Liver (tissue), 9 donors: Measurements from ENCODE around the gene PMFBP1. TPM values are rescaled to one million over a fixed set of nuclear protein-coding genes. Genes with fewer than 3 reads are reported as not detected.

Experiments
- DNase-seq: peaks from one replicate; pipeline ENCODE4 v3.0.0-alpha.2; 2017; ENCODE audit warnings: low spot score
- H3K27ac ChIP-seq, 2 donors: one replicate each; pipeline ENCODE4 v1.7.0; 2013; ENCODE audit warnings: inconsistent platforms in 2 of 2, low read length in 2 of 2, control low read depth in 1 of 2, low read depth in 1 of 2, mild to moderate bottlenecking in 1 of 2
- H3K27me3 ChIP-seq, 4 donors: one replicate each; pipeline versions ENCODE4 v1.6.1 to v1.7.0; 2013; ENCODE audit warnings: low read length in 3 of 4, inconsistent platforms in 1 of 4, mild to moderate bottlenecking in 1 of 4, moderate library complexity in 1 of 4; ENCODE audit not compliant: control insufficient read depth in 4 of 4, insufficient read depth in 4 of 4
- H3K36me3 ChIP-seq, 4 donors: one replicate each; pipeline versions ENCODE4 v1.6.1 to v1.7.0; 2013; ENCODE audit warnings: low read length in 3 of 4, mild to moderate bottlenecking in 3 of 4, low read depth in 1 of 4, moderate library complexity in 1 of 4; ENCODE audit not compliant: control insufficient read depth in 4 of 4, insufficient read depth in 3 of 4
- H3K4me1 ChIP-seq, 4 donors: one replicate each; pipeline versions ENCODE4 v1.6.1 to v1.7.0; 2013; ENCODE audit warnings: low read length in 3 of 4, mild to moderate bottlenecking in 3 of 4, moderate library complexity in 1 of 4; ENCODE audit not compliant: control insufficient read depth in 4 of 4, insufficient read depth in 4 of 4
- H3K4me3 ChIP-seq, 3 donors: one replicate each; pipeline versions ENCODE4 v1.6.1 to v1.7.0; 2013; ENCODE audit warnings: low read length in 3 of 3, control low read depth in 1 of 3, low read depth in 1 of 3, mild to moderate bottlenecking in 1 of 3
- H3K9ac ChIP-seq, 2 donors: one replicate each; pipeline ENCODE4 v1.7.0; 2013; ENCODE audit warnings: low read length in 2 of 2, mild to moderate bottlenecking in 2 of 2, moderate library complexity in 2 of 2, control low read depth in 1 of 2, low read depth in 1 of 2
- H3K9me3 ChIP-seq, 4 donors: one replicate each; pipeline versions ENCODE4 v1.6.1 to v1.7.0; 2013; ENCODE audit warnings: low read length in 3 of 4; ENCODE audit not compliant: control insufficient read depth in 4 of 4
- CTCF ChIP-seq: fragments of 150-350 bp; IDR thresholded peaks from 2 replicates; pipeline ENCODE4 v1.5.1; 2017; ENCODE audit warnings: improper control_type of control experiment, low read depth, low read length; ENCODE audit not compliant: missing input control
- EGR1 ChIP-seq, 2 donors: IDR thresholded peaks; 2 replicates each; pipeline ENCODE4 v1.6.1; 2016 to 2018; ENCODE audit warnings: antibody characterized with exemption in 2 of 2, low read depth in 2 of 2
- FOXA1 ChIP-seq: IDR thresholded peaks from 2 replicates; pipeline ENCODE4 v1.6.1; 2016; ENCODE audit warnings: antibody characterized with exemption
- FOXA2 ChIP-seq: IDR thresholded peaks from 2 replicates; pipeline ENCODE4 v1.6.1; 2016; ENCODE audit warnings: antibody characterized with exemption
- HNF4A ChIP-seq, 2 donors: conservative IDR thresholded peaks; 2 replicates each; pipeline ENCODE4 v1.6.1; 2016; ENCODE audit warnings: antibody characterized with exemption in 2 of 2, mild to moderate bottlenecking in 2 of 2
- HNF4G ChIP-seq: IDR thresholded peaks from 2 replicates; pipeline ENCODE4 v1.6.1; 2016; ENCODE audit warnings: antibody characterized with exemption
- NR2F2 ChIP-seq: IDR thresholded peaks from 2 replicates; pipeline ENCODE4 v1.6.1; 2016; ENCODE audit warnings: antibody characterized with exemption
- RAD21 ChIP-seq, 2 donors: IDR thresholded peaks; 2 replicates each; pipeline ENCODE4 v1.6.1; 2016; ENCODE audit warnings: antibody characterized with exemption in 2 of 2, mild to moderate bottlenecking in 2 of 2
- RXRA ChIP-seq, 2 donors: IDR thresholded peaks; 2 replicates each; pipeline ENCODE4 v1.6.1; 2017 to 2018; ENCODE audit warnings: antibody characterized with exemption in 2 of 2, mild to moderate bottlenecking in 1 of 2
- SP1 ChIP-seq: IDR thresholded peaks from 2 replicates; pipeline ENCODE4 v1.6.1; 2018; ENCODE audit warnings: antibody characterized with exemption, mild to moderate bottlenecking
- YY1 ChIP-seq: IDR thresholded peaks from 2 replicates; pipeline ENCODE4 v1.6.1; 2016; ENCODE audit warnings: antibody characterized with exemption, mild to moderate bottlenecking
- ZBTB33 ChIP-seq: IDR thresholded peaks from 2 replicates; pipeline ENCODE4 v1.6.1; 2016; ENCODE audit warnings: antibody characterized with exemption
- WGBS: extraction: QIAGEN DNeasy Blood & Tissue Kit; methylation state at CpG from one replicate; pipeline ENCODE4 v1.1.7; 2013; 5-methylcytosine and 5-hydroxymethylcytosine counted together
- polyA plus RNA-seq, 2 donors: library from polyadenylated mRNA; stranded (reverse) in 1 of 2; unstranded in 1 of 2; fragments of 200-250 nt in 1 of 2; fragments of >200 nt in 1 of 2; fragmentation: Nextera tagmentation in 1 of 2; extraction: Ambion mirVana in 1 of 2; gene quantifications; one replicate each; pipeline versions ENCODE4 v1.2.1 to v1.2.3, GENCODE V29; 2013 to 2015
- total RNA-seq, 2 donors: library from RNA; depleted of rRNA; stranded (reverse); fragments of >200 nt; gene quantifications; one replicate each; pipeline ENCODE4 v1.2.3, GENCODE V29; 2014
- TF ChIP-seq, protein P1 (sequence below): IDR thresholded peaks from 2 replicates; pipeline ENCODE4 v1.6.1; 2016; ENCODE audit warnings: antibody characterized with exemption
- TF ChIP-seq, protein P2 (sequence below): IDR thresholded peaks from 2 replicates; pipeline ENCODE4 v1.6.1; 2016; ENCODE audit warnings: antibody characterized with exemption
- donor health status: healthy.
- donor health status: healthy.
- donor health status: healthy.
- donor health status: healthy.
- donor health status: healthy.

The PMFBP1 gene
- total and polyA plus RNA-seq, 4 donors, result 0.06 to 1.4 (median 0.29) TPM

DNA sequence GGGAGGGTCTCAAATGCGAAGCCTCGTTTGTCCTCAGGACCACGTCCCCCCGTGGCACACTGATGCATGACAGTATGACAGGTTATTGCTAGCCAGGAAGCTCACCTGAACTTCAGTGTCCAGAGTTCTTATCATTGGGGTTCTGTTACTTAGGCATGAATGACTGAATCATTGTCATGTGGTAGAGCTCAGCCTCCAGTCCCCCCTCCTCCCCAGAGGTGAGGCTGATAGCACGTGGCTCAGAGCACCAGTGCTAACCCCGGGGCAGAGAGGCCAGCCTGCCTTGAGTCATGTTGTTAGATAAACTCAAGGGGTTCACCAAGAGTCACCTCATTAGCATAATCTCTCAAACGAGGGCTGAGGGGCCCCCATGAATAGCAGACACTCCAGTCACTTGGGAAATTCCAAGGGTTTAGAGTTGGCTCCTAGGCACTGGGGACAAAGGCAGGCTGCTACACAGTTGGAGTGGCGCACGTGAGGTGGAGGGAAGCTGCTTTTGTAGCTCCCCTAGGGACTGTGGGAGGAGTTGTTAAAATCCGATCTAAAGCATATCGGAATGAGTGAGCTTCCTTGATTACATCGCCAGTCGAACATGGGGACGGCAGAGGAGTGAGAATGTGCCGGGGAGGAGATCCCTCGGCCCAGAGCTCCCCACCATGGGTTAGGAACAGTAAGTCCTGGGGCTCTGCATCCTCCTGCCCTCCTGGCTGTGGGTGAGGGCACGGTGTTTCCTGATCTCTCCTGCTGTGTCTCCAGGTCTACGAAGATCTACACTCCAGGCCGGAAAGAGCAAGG is 60.1 kb downstream of the PMFBP1 start (continued):
- no peak for TF ChIP-seq ZBTB33

GRCh38 chr16:72110662-72111615 is 61.0 kb downstream of the PMFBP1 start:
- Histone ChIP-seq H3K4me3 (no peak overlapping the region), H3K9ac (no peak overlapping the region), H3K27ac (no peak overlapping the region), H3K36me3 (peaks cover 24 to 78% (median 62%) of the 10 kb centered on the region in 4 donors), H3K9me3 (no peaks in the 10 kb centered on the region), H3K27me3 (no peaks in the 10 kb centered on the region), H3K4me1 (no peaks in the 10 kb centered on the region)
- no peak for DNase-seq
- WGBS, result 98% methylated on average over 23 of the region's 23 CpGs
- TF ChIP-seq ZBTB33 (no peak), NR2F2 (no peak)

- DNase-seq, result no peak
- no peak overlapping the region for H3K4me3 ChIP-seq
- H3K36me3 ChIP-seq, result peaks cover 30 to 87% (median 71%) of the 10 kb centered on the region in 4 donors
- TF ChIP-seq RXRA (IDR thresholded peaks at IDR 0.05) (no peak), NR2F2 (no peak), EGR1 (IDR thresholded peaks at IDR 0.05; ENCODE audit: low read depth in 2 of 2) (no peak), HNF4G (no peak), HNF4A (conservative IDR thresholded peaks at IDR 0.05) (no peak)
- H3K27ac ChIP-seq, result no peak overlapping the region
- WGBS, result 94% methylated on average over 12 of the region's 12 CpGs
- H3K9me3 ChIP-seq, result no peaks in the 10 kb centered on the region
- no peaks in the 10 kb centered on the region for H3K4me1 ChIP-seq
- H3K27me3 ChIP-seq, result no peaks in the 10 kb centered on the region
- H3K9ac ChIP-seq, result no peak overlapping the region
Observed at GRCh38 chr16:72109966-72110530, 61.9 kb downstream of the PMFBP1 start.

DNA sequence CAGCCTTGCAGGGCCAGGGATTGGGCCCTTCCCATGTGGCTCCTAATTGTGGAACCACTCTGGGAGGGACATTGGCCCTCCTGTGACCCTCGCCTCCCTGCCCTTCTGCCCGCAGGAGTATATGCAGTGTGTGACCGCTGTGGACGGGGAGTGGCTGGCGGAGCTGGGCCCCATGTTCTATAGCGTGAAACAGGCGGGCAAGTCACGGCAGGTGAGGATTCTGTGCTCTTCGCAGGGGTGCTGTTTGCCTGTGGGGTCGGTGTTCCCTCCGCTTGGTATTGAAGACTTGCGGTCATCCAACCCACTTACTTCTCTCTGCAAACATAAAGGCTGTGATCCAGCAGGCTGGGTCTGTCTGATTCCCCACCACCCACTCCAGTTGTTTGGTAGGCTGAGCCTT is 62.7 kb downstream of the PMFBP1 start:
- Histone ChIP-seq H3K9ac (no peak overlapping the region), H3K27ac (no peak overlapping the region), H3K9me3 (no peaks in the 10 kb centered on the region), H3K27me3 (no peaks in the 10 kb centered on the region), H3K36me3 (peaks cover 35 to 95% (median 75%) of the 10 kb centered on the region in 4 donors), H3K4me1 (no peaks in the 10 kb centered on the region), H3K4me3 (no peak overlapping the region)
- no peak for DNase-seq
- 97% methylated on average over 12 of the region's 12 CpGs for WGBS
- TF ChIP-seq, protein P1, sequence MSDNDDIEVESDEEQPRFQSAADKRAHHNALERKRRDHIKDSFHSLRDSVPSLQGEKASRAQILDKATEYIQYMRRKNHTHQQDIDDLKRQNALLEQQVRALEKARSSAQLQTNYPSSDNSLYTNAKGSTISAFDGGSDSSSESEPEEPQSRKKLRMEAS, result no peak
- no peak for TF ChIP-seq HNF4G
- no peak for TF ChIP-seq SP1
- TF ChIP-seq HNF4A (conservative IDR thresholded peaks at IDR 0.05), result no peak
- TF ChIP-seq, protein P2, sequence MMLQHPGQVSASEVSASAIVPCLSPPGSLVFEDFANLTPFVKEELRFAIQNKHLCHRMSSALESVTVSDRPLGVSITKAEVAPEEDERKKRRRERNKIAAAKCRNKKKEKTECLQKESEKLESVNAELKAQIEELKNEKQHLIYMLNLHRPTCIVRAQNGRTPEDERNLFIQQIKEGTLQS, result no peak
- no peak for TF ChIP-seq EGR1 (IDR thresholded peaks at IDR 0.05; ENCODE audit: low read depth in 2 of 2)
- TF ChIP-seq FOXA1, result no peak
- no peak for TF ChIP-seq CTCF
- TF ChIP-seq RXRA (IDR thresholded peaks at IDR 0.05), result no peak
- no peak for TF ChIP-seq FOXA2
- no peak for TF ChIP-seq NR2F2
- no peak for TF ChIP-seq YY1
- TF ChIP-seq RAD21 (IDR thresholded peaks at IDR 0.05), result no peak
